HG03432 (cell line): ENCODE results near the gene ANKHD1.

Experiments used
- ATAC-seq: cut with Tn5 transposase; IDR thresholded peaks from one replicate; pipeline ENCODE4 v1.9.1; 2021; ENCODE audit warnings: mild to moderate bottlenecking, moderate library complexity; ENCODE audit not compliant: unreplicated experiment

ANKHD1 gene

GRCh38 chr5:140540227-140540626, 138.6 kb downstream of the ANKHD1 start:
- ATAC-seq: no peak

- ATAC-seq: no peak
Measured at GRCh38 chr5:140542972-140543371, 141.3 kb downstream of the ANKHD1 start.

GRCh38 chr5:140544986-140545385, 143.4 kb downstream of the ANKHD1 start:
- no peak for ATAC-seq

- ATAC-seq: no peak
Measured at GRCh38 chr5:140545606-140546005, 144.0 kb downstream of the ANKHD1 start.

GRCh38 chr5:140546851-140547507, 145.3 kb downstream of the ANKHD1 start:
- no peak for ATAC-seq

GRCh38 chr5:140547508-140548299, 146.1 kb downstream of the ANKHD1 start, which contains the start of gene EIF4EBP3:
Gene EIF4EBP3 (plus strand): TSS chr5:140547662. CDS start chr5:140547738, 76 bp downstream.
- ATAC-seq: peak; percentile 99

- ATAC-seq: peak; percentile 9
Measured at GRCh38 chr5:140548300-140548688, 146.7 kb downstream of the ANKHD1 start.

- no peak for ATAC-seq
Measured at GRCh38 chr5:140548791-140549190, 147.2 kb downstream of the ANKHD1 start.

GRCh38 chr5:140549237-140550144, 147.9 kb downstream of the ANKHD1 start:
- ATAC-seq: no peak

GRCh38 chr5:140550147-140551079, 148.8 kb downstream of the ANKHD1 start:
- ATAC-seq: no peak

GRCh38 chr5:140551872-140552271, 150.2 kb downstream of the ANKHD1 start:
- ATAC-seq: no peak

- ATAC-seq: no peak
Measured at GRCh38 chr5:140553657-140554056, 152.0 kb downstream of the ANKHD1 start.

GRCh38 chr5:140554454-140554853, 152.8 kb downstream of the ANKHD1 start:
- no peak for ATAC-seq

- ATAC-seq: no peak
Measured at GRCh38 chr5:140555747-140556312, 154.2 kb downstream of the ANKHD1 start.

- no peak for ATAC-seq
Measured at GRCh38 chr5:140556438-140556837, 154.8 kb downstream of the ANKHD1 start.

GRCh38 chr5:140557136-140557805, 155.6 kb downstream of the ANKHD1 start, which contains the start of gene SRA1:
Gene SRA1 (minus strand): TSS chr5:140557473. CDS start chr5:140557452, 21 bp downstream.
- peak; percentile 96 for ATAC-seq

GRCh38 chr5:140557965-140558364, 156.3 kb downstream of the ANKHD1 start:
- no peak for ATAC-seq

GRCh38 chr5:140558542-140558941, 156.9 kb downstream of the ANKHD1 start:
- no peak for ATAC-seq

GRCh38 chr5:140560227-140560626, 158.6 kb downstream of the ANKHD1 start:
- ATAC-seq: no peak
